Breast epithelium (tissue), 3 donors: ENCODE measurements around the gene ATG16L1.

Source experiments
- CTCF ChIP-seq, 3 donors: fragments of 450-650 bp; IDR thresholded peaks; one replicate each; pipeline ENCODE4 v1.5.1; 2016 to 2017; ENCODE audit warnings: antibody characterized with exemption in 3 of 3, mild to moderate bottlenecking in 3 of 3, moderate library complexity in 3 of 3
- POLR2A ChIP-seq: fragments of 450-650 bp; IDR thresholded peaks from one replicate; pipeline ENCODE4 v1.6.1; 2016; ENCODE audit warnings: antibody characterized with exemption, mild to moderate bottlenecking, moderate library complexity
- POLR2AphosphoS5 ChIP-seq, 3 donors: sonication (generic); formaldehyde crosslinking; IDR thresholded peaks; one replicate each; pipeline ENCODE4 v1.6.1; 2017; ENCODE audit warnings: antibody characterized with exemption in 3 of 3

GRCh38 chr2:233270951-233271350, 19.5 kb downstream of the ATG16L1 start:
- no peak for TF ChIP-seq CTCF (IDR thresholded peaks at IDR 0.05)
- TF ChIP-seq POLR2A = no peak
- TF ChIP-seq POLR2AphosphoS5 (IDR thresholded peaks at IDR 0.05) = no peak
